ENCODE results near the gene ARHGAP26. TPM values are rescaled to one million over a fixed set of nuclear protein-coding genes. Genes with fewer than 3 reads are reported as not detected.
A peak's percentile ranks its signal among the peaks of the same experiment; 100 is the strongest.

Gene ARHGAP26
- total and polyA plus RNA-seq, 2 of the 4 experiments (the other 2 are of a cell fraction): 0.54 to 0.56 TPM

- Histone ChIP-seq H3K79me1 (ENCODE audit: low read depth in 1 of 2, low read length in 2 of 2) (no peaks in the 10 kb centered on the region), H3K27me3 (ENCODE audit: control insufficient read depth, insufficient read depth, low read length) (no peaks in the 10 kb centered on the region), H3K4me1 (ENCODE audit: control insufficient read depth, insufficient read depth, low read length) (no peaks in the 10 kb centered on the region), H2BK20ac (ENCODE audit: low read depth, low read length) (no peak overlapping the region), H2AFZ (replicated peaks; ENCODE audit: low read length, poor library complexity) (no peak overlapping the region), H3K27ac (ENCODE audit: insufficient read depth, low read length) (no peak overlapping the region), H2BK15ac (ENCODE audit: low read depth, low read length) (no peak overlapping the region), H4K91ac (ENCODE audit: insufficient read depth, low read depth, low read length) (no peak overlapping the region), H3K4me3 (ENCODE audit: insufficient read depth, low read depth, low read length) (no peak overlapping the region), H3K4ac (ENCODE audit: low read depth, low read length) (no peak overlapping the region), H3K18ac (ENCODE audit: low read depth, low read length) (no peak overlapping the region), H3K23ac (ENCODE audit: low read depth, low read length) (no peak overlapping the region), H4K5ac (ENCODE audit: low read depth, low read length) (no peak overlapping the region), H4K8ac (ENCODE audit: low read depth in 2 of 2, low read length in 2 of 2) (no peak overlapping the region), H3K4me2 (ENCODE audit: low read depth, low read length) (no peak overlapping the region), H2BK5ac (ENCODE audit: low read depth, low read length, poor library complexity, severe bottlenecking) (no peak overlapping the region), H2AK9ac (replicated peaks; ENCODE audit: low read depth, low read length, poor library complexity) (no peak overlapping the region), H3K9me1 (ENCODE audit: insufficient read depth, low read length) (no peaks in the 10 kb centered on the region), H3K9ac (ENCODE audit: low read depth, low read length) (no peak overlapping the region), H2BK120ac (ENCODE audit: low read depth, low read length) (no peak overlapping the region), H2AK5ac (ENCODE audit: low read depth, low read length) (no peak overlapping the region), H3K14ac (replicated peaks; ENCODE audit: low read depth, low read length) (no peak overlapping the region), H4K20me1 (ENCODE audit: insufficient read depth, low read length) (no peaks in the 10 kb centered on the region), H3K9me3 (ENCODE audit: control insufficient read depth, insufficient read depth, low read length) (peaks cover 4% of the 10 kb centered on the region), H3K36me3 (ENCODE audit: control insufficient read depth, insufficient read depth, low read length) (no peaks in the 10 kb centered on the region), H3K56ac (ENCODE audit: extremely low read depth, insufficient read depth, low read length) (no peak overlapping the region)
- CTCF ChIA-PET: no interaction called here
- peak; percentile 76 for TF ChIP-seq CEBPB (IDR thresholded peaks at IDR 0.05; ENCODE audit: low read depth, low read length)
- TF ChIP-seq POLR2A (IDR thresholded peaks at IDR 0.05; ENCODE audit: low read depth, low read length): no peak
- POLR2A ChIA-PET (ENCODE audit: unreplicated experiment): no interaction called here
- in situ Hi-C loops (cut with MboI; ENCODE audit: low sequenced_read_pairs): no loop called here
- dilution Hi-C loops (cut with HindIII; ENCODE audit: low sequenced_read_pairs, unreplicated experiment): no loop called here
- DNase-seq (no peak), ATAC-seq (ENCODE audit: low read depth) (no peak)
- intact Hi-C loops (cut with micrococcal nuclease): no loop called here
- BruUV-seq (replicated peaks): no TSS peak
Measured at GRCh38 chr5:143186623-143187022, 416.4 kb downstream of the ARHGAP26 start.
